SK-N-SH (cell line): Measurements from ENCODE around the gene CAPZA2. TPM values are rescaled to one million over a fixed set of nuclear protein-coding genes. Genes with fewer than 3 reads are reported as not detected.

ENCODE experiments used
- CTCF ChIA-PET: fragments of 300-600, 350-600 bp; formaldehyde crosslinking; extraction: SDS; loops from one replicate; lab custom pipeline; 2021; lab: Yijun Ruan, JAX
- POLR2A ChIA-PET: fragments of 350-600 bp; sonication (Branson Sonifier 250); formaldehyde crosslinking; extraction: SDS; loops from one replicate; lab custom pipeline; 2020; ENCODE audit warnings: antibody characterized with exemption, inconsistent platforms; lab: Yijun Ruan, JAX
- DNase-seq: peaks from one replicate; pipeline ENCODE4 v3.0.0; 2012
- H2AFZ ChIP-seq: fragments of 200-600 bp; sonication (generic); 2 replicates; pipeline ENCODE4 v1.8.1; 2016; ENCODE audit warnings: antibody characterized with exemption, mild to moderate bottlenecking, low read depth
- H3F3A ChIP-seq: fragments of 200-600 bp; sonication (generic); replicated peaks from 2 replicates; pipeline ENCODE3; 2016; ENCODE audit warnings: antibody characterized with exemption, mild to moderate bottlenecking; ENCODE audit not compliant: insufficient read depth
- H3K27ac ChIP-seq, 2 experiments: fragments of 200-500 bp in 1 of 2; fragments of 200-600 bp in 1 of 2; sonication (Bioruptor generic) in 1 of 2; sonication (generic), shearing (Covaris generic) in 1 of 2; 2 replicates each; pipeline versions ENCODE4 v1.5.1 to v1.6.1; 2014 to 2016; ENCODE audit warnings: low read depth in 2 of 2, inconsistent platforms in 1 of 2, low read length in 1 of 2, mild to moderate bottlenecking in 1 of 2, mixed read lengths in 1 of 2
- H3K27me3 ChIP-seq: fragments of 200-600 bp; sonication (generic), shearing (Covaris generic); 2 replicates; pipeline ENCODE4 v1.6.1; 2016; ENCODE audit warnings: mixed run types; ENCODE audit not compliant: insufficient read depth
- H3K36me3 ChIP-seq, 2 experiments: fragments of 200-500 bp in 1 of 2; fragments of 200-600 bp in 1 of 2; sonication (Bioruptor generic) in 1 of 2; sonication (generic) in 1 of 2; replicated peaks in 1 of 2; 2 replicates each; pipeline versions ENCODE3 to v1.5.1; 2014 to 2016; ENCODE audit warnings: low read length in 1 of 2, mild to moderate bottlenecking in 1 of 2; ENCODE audit not compliant: insufficient read depth in 2 of 2, control insufficient read depth in 1 of 2
- H3K4me1 ChIP-seq, 2 experiments: fragments of 200-500 bp in 1 of 2; fragments of 200-600 bp in 1 of 2; sonication (Bioruptor generic) in 1 of 2; sonication (generic), shearing (Covaris generic) in 1 of 2; 2 replicates each; pipeline versions ENCODE4 v1.5.1 to v1.6.1; 2014 to 2016; ENCODE audit warnings: low read depth in 1 of 2, low read length in 1 of 2, mixed run types in 1 of 2; ENCODE audit not compliant: insufficient read depth in 2 of 2, control insufficient read depth in 1 of 2
- H3K4me2 ChIP-seq: fragments of 200-600 bp; sonication (generic), shearing (Covaris generic); 2 replicates; pipeline ENCODE4 v1.6.1; 2017; ENCODE audit warnings: mixed run types
- H3K4me3 ChIP-seq, 2 experiments: fragments of 200-500 bp in 1 of 2; fragments of 200-600 bp in 1 of 2; sonication (Bioruptor generic) in 1 of 2; sonication (generic), shearing (Covaris generic) in 1 of 2; 2 replicates each; pipeline versions ENCODE4 v1.5.1 to v1.8.1; 2014 to 2016; ENCODE audit warnings: low read depth in 2 of 2, inconsistent platforms in 1 of 2, low read length in 1 of 2, mild to moderate bottlenecking in 1 of 2, mixed read lengths in 1 of 2, moderate library complexity in 1 of 2
- H3K79me2 ChIP-seq: fragments of 200-600 bp; sonication (generic); 2 replicates; pipeline ENCODE4 v1.8.1; 2017; ENCODE audit warnings: mild to moderate bottlenecking; ENCODE audit not compliant: insufficient read depth
- H3K9ac ChIP-seq: fragments of 200-600 bp; sonication (generic); 2 replicates; pipeline ENCODE4 v1.6.1; 2017; ENCODE audit warnings: mixed run types
- H3K9me2 ChIP-seq: fragments of 200-600 bp; sonication (generic); 2 replicates; pipeline ENCODE4 v1.6.1; 2017; ENCODE audit warnings: mixed run types
- H3K9me3 ChIP-seq: fragments of 200-600 bp; sonication (generic); 2 replicates; pipeline ENCODE4 v1.6.1; 2017; ENCODE audit warnings: mixed run types, mild to moderate bottlenecking, moderate library complexity
- H4K20me1 ChIP-seq: fragments of 200-600 bp; sonication (generic); 2 replicates; pipeline ENCODE4 v1.6.1; 2017; ENCODE audit warnings: mild to moderate bottlenecking, mixed run types; ENCODE audit not compliant: insufficient read depth
- CHD2 ChIP-seq: fragments of 150-350 bp; IDR thresholded peaks from 2 replicates; pipeline ENCODE4 v1.6.1; 2018; ENCODE audit warnings: low read length; ENCODE audit not compliant: partially characterized antibody
- EZH2phosphoT487 ChIP-seq: fragments of 200-600 bp; sonication (generic); IDR thresholded peaks from 2 replicates; pipeline ENCODE4 v1.6.1; 2017; ENCODE audit warnings: low read depth, mixed run types, mild to moderate bottlenecking, antibody characterized with exemption, moderate library complexity, borderline replicate concordance
- FOSL2 ChIP-seq: IDR thresholded peaks from 2 replicates; pipeline ENCODE4 v1.4.0; 2012; ENCODE audit warnings: low read depth, mild to moderate bottlenecking, moderate library complexity, borderline replicate concordance
- FOXJ3 ChIP-seq: sonication (generic); formaldehyde crosslinking; IDR thresholded peaks from 2 replicates; pipeline ENCODE4 v1.5.1; 2020; ENCODE audit warnings: mild to moderate bottlenecking, missing genetic modification reagents
- FOXM1 ChIP-seq: IDR thresholded peaks from 2 replicates; pipeline ENCODE4 v1.4.0; 2012; ENCODE audit warnings: low read depth, mild to moderate bottlenecking
- GABPA ChIP-seq: IDR thresholded peaks from 2 replicates; pipeline ENCODE4 v1.4.0; 2012; ENCODE audit warnings: low read depth, mild to moderate bottlenecking
- IRF3 ChIP-seq: fragments of 150-350 bp; IDR thresholded peaks from 2 replicates; pipeline ENCODE4 v1.6.1; 2016; ENCODE audit warnings: mild to moderate bottlenecking, low read depth, low read length
- JUND ChIP-seq: IDR thresholded peaks from 2 replicates; pipeline ENCODE4 v1.4.0; 2012
- RAD21 ChIP-seq: IDR thresholded peaks from 2 replicates; pipeline ENCODE4 v1.6.1; 2012; ENCODE audit warnings: mild to moderate bottlenecking, low read length
- REST ChIP-seq: IDR thresholded peaks from 2 replicates; pipeline ENCODE4 v1.6.1; 2012; ENCODE audit warnings: mild to moderate bottlenecking, low read depth, low read length, moderate library complexity
- RFX5 ChIP-seq: IDR thresholded peaks from 2 replicates; pipeline ENCODE4 v1.6.1; 2012; ENCODE audit warnings: mild to moderate bottlenecking, improper control_type of control experiment, low read length
- SIN3A ChIP-seq: IDR thresholded peaks from 2 replicates; pipeline ENCODE4 v1.6.1; 2012; ENCODE audit warnings: low read depth, mild to moderate bottlenecking, low read length, moderate library complexity, borderline replicate concordance
- SMC3 ChIP-seq: IDR thresholded peaks from 2 replicates; pipeline ENCODE4 v1.6.1; 2012; ENCODE audit warnings: low read depth, low read length, improper control_type of control experiment
- TAF1 ChIP-seq: IDR thresholded peaks from 2 replicates; pipeline ENCODE4 v1.6.1; 2012; ENCODE audit warnings: low read depth, mild to moderate bottlenecking, low read length, moderate library complexity, borderline replicate concordance
- TCF12 ChIP-seq: IDR thresholded peaks from 2 replicates; pipeline ENCODE4 v1.4.0; 2012
- TEAD4 ChIP-seq: IDR thresholded peaks from 2 replicates; pipeline ENCODE4 v1.4.0; 2012; ENCODE audit warnings: mild to moderate bottlenecking, borderline replicate concordance; ENCODE audit not compliant: insufficient read depth
- YY1 ChIP-seq: IDR thresholded peaks from 2 replicates; pipeline ENCODE4 v1.4.0; 2012; ENCODE audit warnings: low read depth, mild to moderate bottlenecking
- WGBS: methylation state at CpG from one replicate; pipeline ENCODE4 v1.1.6; 2017; ENCODE audit warnings: low lambda C conversion rate; 5-methylcytosine and 5-hydroxymethylcytosine counted together
- polyA plus RNA-seq, 3 experiments: library from polyadenylated mRNA; depleted of rRNA; stranded (reverse); fragments of >200 nt; gene quantifications; 2 replicates each; pipeline ENCODE4 v1.2.3, GENCODE V29; 2012
- TF ChIP-seq, protein P1 (sequence below): fragments of 200-600 bp; sonication (generic); IDR thresholded peaks from 2 replicates; pipeline ENCODE4 v1.6.1; 2017; ENCODE audit warnings: antibody characterized with exemption, mild to moderate bottlenecking, moderate library complexity

The CAPZA2 gene
- polyA plus RNA-seq, 1 of the 3 experiments (the other 2 are of a cell fraction) = 44.6 TPM

GRCh38 chr7:116857052-116857451 lies 5.3 kb upstream of the CAPZA2 start:
- H3K9me2 ChIP-seq = no peaks in the 10 kb centered on the region
- H3K4me2 ChIP-seq = no peak overlapping the region
- H3K27ac ChIP-seq = no peak overlapping the region
- H4K20me1 ChIP-seq = no peaks in the 10 kb centered on the region
- H3K4me1 ChIP-seq = peaks cover 0 to 3% of the 10 kb centered on the region in 2 experiments; a peak in 1 of 4 replicates
- H3K27me3 ChIP-seq = peaks cover 24% of the 10 kb centered on the region
- WGBS = 69% methylated on average over 2 of the region's 2 CpGs
- H3K36me3 ChIP-seq = no peaks in the 10 kb centered on the region
- POLR2A ChIA-PET = no interaction called here
- H3K9me3 ChIP-seq = no peaks in the 10 kb centered on the region
- no peaks in the 10 kb centered on the region for H3K79me2 ChIP-seq
- CTCF ChIA-PET = interaction anchor here (1.0 to 1.4 kb wide), 3 partner anchors 9 to 718 kb away, joined by 3 read pairs; no protein-coding TSS in a partner anchor
- H2AFZ ChIP-seq = no peak overlapping the region
- no peak for TF ChIP-seq CHD2
- no peak for TF ChIP-seq FOSL2
- TF ChIP-seq YY1 = no peak
- no peak for TF ChIP-seq TEAD4
- TF ChIP-seq EZH2phosphoT487 = no peak
- TF ChIP-seq FOXM1 = no peak
- no peak for TF ChIP-seq SIN3A
- TF ChIP-seq TAF1 = no peak
- no peak for TF ChIP-seq GABPA
- TF ChIP-seq RAD21 = no peak
- TF ChIP-seq IRF3 = no peak
- no peak for TF ChIP-seq TCF12
- no peak for TF ChIP-seq JUND
- no peak for TF ChIP-seq REST
- TF ChIP-seq, protein P1, sequence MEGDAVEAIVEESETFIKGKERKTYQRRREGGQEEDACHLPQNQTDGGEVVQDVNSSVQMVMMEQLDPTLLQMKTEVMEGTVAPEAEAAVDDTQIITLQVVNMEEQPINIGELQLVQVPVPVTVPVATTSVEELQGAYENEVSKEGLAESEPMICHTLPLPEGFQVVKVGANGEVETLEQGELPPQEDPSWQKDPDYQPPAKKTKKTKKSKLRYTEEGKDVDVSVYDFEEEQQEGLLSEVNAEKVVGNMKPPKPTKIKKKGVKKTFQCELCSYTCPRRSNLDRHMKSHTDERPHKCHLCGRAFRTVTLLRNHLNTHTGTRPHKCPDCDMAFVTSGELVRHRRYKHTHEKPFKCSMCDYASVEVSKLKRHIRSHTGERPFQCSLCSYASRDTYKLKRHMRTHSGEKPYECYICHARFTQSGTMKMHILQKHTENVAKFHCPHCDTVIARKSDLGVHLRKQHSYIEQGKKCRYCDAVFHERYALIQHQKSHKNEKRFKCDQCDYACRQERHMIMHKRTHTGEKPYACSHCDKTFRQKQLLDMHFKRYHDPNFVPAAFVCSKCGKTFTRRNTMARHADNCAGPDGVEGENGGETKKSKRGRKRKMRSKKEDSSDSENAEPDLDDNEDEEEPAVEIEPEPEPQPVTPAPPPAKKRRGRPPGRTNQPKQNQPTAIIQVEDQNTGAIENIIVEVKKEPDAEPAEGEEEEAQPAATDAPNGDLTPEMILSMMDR = no peak
- TF ChIP-seq SMC3 = no peak
- no peak for TF ChIP-seq FOXJ3 (CRISPR knock-in tag)
- TF ChIP-seq RFX5 = no peak
- TF ChIP-seq, all 33 proteins: peak for 0
- no peak overlapping the region for H3K9ac ChIP-seq
- no peak for DNase-seq
- no peaks in the 10 kb centered on the region for H3F3A ChIP-seq
- no peak overlapping the region for H3K4me3 ChIP-seq
